ENCODE measurements around the gene FOXRED2.

DNA sequence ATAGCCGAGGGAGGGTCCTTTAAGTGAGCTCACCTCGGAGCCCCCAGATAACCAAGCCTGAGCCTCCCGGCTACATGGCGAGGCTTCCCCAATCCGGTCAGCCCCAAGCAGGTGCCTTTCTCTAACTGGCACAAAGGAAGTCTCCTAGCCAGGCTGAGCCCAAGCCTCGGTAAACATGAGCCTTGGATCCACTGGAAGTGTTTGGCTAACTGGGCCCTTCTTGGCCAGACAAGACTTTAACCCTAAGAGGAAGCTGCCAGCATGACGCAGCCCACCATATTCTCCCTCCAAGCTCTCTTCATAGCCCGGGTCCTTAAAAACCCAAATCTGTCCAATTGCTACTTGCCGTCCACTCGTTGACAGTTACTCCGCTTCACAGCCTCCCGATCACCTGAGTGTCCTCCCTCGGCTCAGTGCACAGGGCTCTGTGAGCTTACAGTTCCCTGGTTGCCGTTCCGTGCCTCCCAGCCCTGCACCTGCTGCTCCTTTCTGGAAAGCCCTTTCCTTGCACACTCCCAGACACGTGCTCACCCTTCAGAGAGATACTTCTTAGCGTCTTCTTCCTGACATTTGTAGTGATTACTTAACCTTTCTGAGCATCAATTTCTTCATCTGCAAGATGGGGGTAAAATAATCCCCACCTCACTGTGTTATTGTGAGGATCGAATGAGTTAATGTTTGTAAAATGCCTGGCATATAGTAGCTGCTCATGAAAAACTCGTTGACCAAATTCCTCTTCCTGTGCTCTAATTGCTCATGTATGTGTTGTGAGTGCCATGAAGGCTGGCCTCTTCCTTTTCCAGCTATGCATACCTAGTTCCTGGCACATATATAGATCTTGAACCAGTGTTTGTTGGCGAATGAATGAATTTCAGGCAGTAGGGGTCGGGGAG, 51.0 kb downstream of the FOXRED2 start:
- TF ChIP-seq CTCF (IDR thresholded peaks at IDR 0.05; ENCODE audit: low read depth, low read length) (no peak), EZH2phosphoT487 (IDR thresholded peaks at IDR 0.05; ENCODE audit: low read depth) (no peak)

All from OCI-LY3 (cell line).